Body of pancreas (tissue), 4 donors: ENCODE results near the gene IFT80. TPM values are rescaled to one million over a fixed set of nuclear protein-coding genes. Genes with fewer than 3 reads are reported as not detected.
A peak's percentile ranks its signal among the peaks of the same experiment; 100 is the strongest.
"Not testable (repeated sequence)": the region's sequence is repeated elsewhere in the genome, so short reads cannot be mapped to it uniquely, and the experiment has no call there.

Experiments
- ATAC-seq: fragments of 150-250 bp; one replicate; pipeline ENCODE4 v1.9.1; 2016
- DNase-seq, 4 donors: peaks; one replicate each; pipeline ENCODE4 v3.0.0-alpha.2; 2019
- H3K27ac ChIP-seq, 4 donors: fragments of 200-600 bp; sonication (generic); 1 replicate in 3 of 4; 2 replicates in 1 of 4; pipeline versions ENCODE4 v1.5.1 to v1.6.1; 2016 to 2019; ENCODE audit warnings: mild to moderate bottlenecking in 1 of 4, mixed read lengths in 1 of 4, moderate library complexity in 1 of 4
- H3K27me3 ChIP-seq, 2 donors: fragments of 200-600 bp; sonication (generic); one replicate each; pipeline ENCODE4 v1.6.0; 2016; ENCODE audit warnings: mild to moderate bottlenecking in 1 of 2
- H3K36me3 ChIP-seq, 2 donors: fragments of 200-600 bp; sonication (generic); replicated peaks in 1 of 2; 2 replicates each; pipeline ENCODE4 v1.5.1; 2016; ENCODE audit warnings: low read depth in 2 of 2; ENCODE audit not compliant: insufficient read depth in 1 of 2
- H3K4me1 ChIP-seq: fragments of 200-600 bp; sonication (generic); one replicate; pipeline ENCODE4 v1.6.0; 2016
- H3K4me3 ChIP-seq, 2 donors: fragments of 200-600 bp; sonication (generic); 1 replicate in 1 of 2; 2 replicates in 1 of 2; pipeline ENCODE4 v1.5.1; 2016 to 2019
- H3K9me3 ChIP-seq, 3 donors: fragments of 200-600 bp; sonication (generic); 1 replicate in 2 of 3; 2 replicates in 1 of 3; pipeline ENCODE4 v1.5.1; 2016
- CTCF ChIP-seq, 7 experiments: fragments of 450-650 bp in 4 of 7; fragments of 200-600 bp in 3 of 7; sonication (generic) in 3 of 7; IDR thresholded peaks; one replicate each; pipeline ENCODE4 v1.5.1; 2016 to 2019; ENCODE audit warnings: antibody characterized with exemption in 7 of 7
- POLR2A ChIP-seq, 3 donors: fragments of 450-650 bp; IDR thresholded peaks; one replicate each; pipeline ENCODE4 v1.6.1; 2016; ENCODE audit warnings: antibody characterized with exemption in 3 of 3, mild to moderate bottlenecking in 2 of 3
- WGBS, 2 donors: methylation state at CpG; one replicate each; pipeline ENCODE4 v1.1.5; 2017; 5-methylcytosine and 5-hydroxymethylcytosine counted together
- intact Hi-C: fragments of 100-400 bp; cut with DNase I; formaldehyde crosslinking; loops from one replicate; pipeline ENCODE4 v1.15.1; 2023
- total RNA-seq, 2 donors: library from RNA; depleted of rRNA; stranded (reverse); fragments of >200 nt; gene quantifications; one replicate each; pipeline ENCODE4 v1.1.0, GENCODE V29; 2016

IFT80 gene
- total RNA-seq, 2 donors from 2014 or later = 15.5 to 31.6 TPM

GRCh38 chr3:160365869-160366522 is 33.0 kb downstream of the IFT80 start:
- no peak for TF ChIP-seq CTCF (IDR thresholded peaks at IDR 0.05)
- no peak for TF ChIP-seq POLR2A (IDR thresholded peaks at IDR 0.05)
- WGBS, 2 donors = 50 to 65% methylated on average over 1 of the region's 1 CpG
- ATAC-seq (no peak), DNase-seq (no peak)
- no peaks in the 10 kb centered on the region for H3K9me3 ChIP-seq
- H3K4me3 ChIP-seq = no peak overlapping the region
- no peaks in the 10 kb centered on the region for H3K36me3 ChIP-seq
- no peaks in the 10 kb centered on the region for H3K27me3 ChIP-seq
- no peak overlapping the region for H3K27ac ChIP-seq
- intact Hi-C loops = no loop called here
- H3K4me1 ChIP-seq = no peaks in the 10 kb centered on the region

- WGBS, 2 donors = 68 to 73% methylated on average over 2 of the region's 2 CpGs
- H3K36me3 ChIP-seq, ATAC-seq, DNase-seq, H3K4me3 ChIP-seq, H3K9me3 ChIP-seq, H3K27ac ChIP-seq, H3K4me1 ChIP-seq, intact Hi-C loops, H3K27me3 ChIP-seq: not testable (repeated sequence)
Observed at GRCh38 chr3:160362896-160363295, 36.1 kb downstream of the IFT80 start.

GRCh38 chr3:160355826-160356225 is 43.2 kb downstream of the IFT80 start:
- H3K36me3 ChIP-seq = no peaks in the 10 kb centered on the region
- DNase-seq (no peak), ATAC-seq (no peak)
- intact Hi-C loops = no loop called here
- no peaks in the 10 kb centered on the region for H3K9me3 ChIP-seq
- H3K4me1 ChIP-seq = no peaks in the 10 kb centered on the region
- 88 to 97% methylated on average over 4 of the region's 4 CpGs for WGBS, 2 donors
- no peak overlapping the region for H3K4me3 ChIP-seq
- no peaks in the 10 kb centered on the region for H3K27me3 ChIP-seq
- H3K27ac ChIP-seq = no peak overlapping the region
- TF ChIP-seq POLR2A (IDR thresholded peaks at IDR 0.05) = no peak

GRCh38 chr3:160346511-160346910 is 52.5 kb downstream of the IFT80 start:
- intact Hi-C loops = no loop called here
- H3K36me3 ChIP-seq = no peaks in the 10 kb centered on the region

GRCh38 chr3:160343132-160343531 is 55.9 kb downstream of the IFT80 start:
- WGBS, 2 donors = 8 to 15% methylated on average over 1 of the region's 1 CpG
- Histone ChIP-seq H3K4me1 (no peaks in the 10 kb centered on the region), H3K27ac (no peak overlapping the region), H3K27me3 (no peaks in the 10 kb centered on the region), H3K4me3 (no peak overlapping the region), H3K36me3 (no peaks in the 10 kb centered on the region), H3K9me3 (peaks cover 0 to 3% (median 0%) of the 10 kb centered on the region in 3 donors)
- intact Hi-C loops = no loop called here
- no peak for TF ChIP-seq POLR2A (IDR thresholded peaks at IDR 0.05)
- peak in 6 of 7 experiments; percentile 17 to 55 (median 52) for TF ChIP-seq CTCF (IDR thresholded peaks at IDR 0.05)
- ATAC-seq (no peak), DNase-seq (no peak)

More at GRCh38 chr3:160346511-160346910, 52.5 kb downstream of the IFT80 start:
- Histone ChIP-seq H3K27ac (no peak overlapping the region), H3K9me3 (no peaks in the 10 kb centered on the region), H3K4me3 (no peak overlapping the region), H3K4me1 (no peaks in the 10 kb centered on the region), H3K27me3 (no peaks in the 10 kb centered on the region)
- no peak for TF ChIP-seq CTCF (IDR thresholded peaks at IDR 0.05)
- no peak for TF ChIP-seq POLR2A (IDR thresholded peaks at IDR 0.05)
- 62 to 76% methylated on average over 2 of the region's 2 CpGs for WGBS, 2 donors
- DNase-seq = no peak
- ATAC-seq = no peak

GRCh38 chr3:160340351-160340750 is 58.7 kb downstream of the IFT80 start:
- WGBS, 2 donors = 91 to 92% methylated on average over 2 of the region's 2 CpGs
- no peak for DNase-seq
- no peak for ATAC-seq
- no peak overlapping the region for H3K27ac ChIP-seq
- H3K36me3 ChIP-seq = no peaks in the 10 kb centered on the region
- no peaks in the 10 kb centered on the region for H3K27me3 ChIP-seq
- no peaks in the 10 kb centered on the region for H3K4me1 ChIP-seq
- TF ChIP-seq POLR2A (IDR thresholded peaks at IDR 0.05) (no peak), CTCF (IDR thresholded peaks at IDR 0.05) (no peak)
- intact Hi-C loops = no loop called here
- no peak overlapping the region for H3K4me3 ChIP-seq
- H3K9me3 ChIP-seq = peaks cover 0 to 6% (median 0%) of the 10 kb centered on the region in 3 donors
